Mesenchymal stem cell (in vitro differentiated cells and primary cell): ENCODE measurements around the gene NTRK2. TPM values are rescaled to one million over a fixed set of nuclear protein-coding genes. Genes with fewer than 3 reads are reported as not detected.

Source experiments
- DNase-seq: peaks from one replicate; pipeline ENCODE4 v3.0.0-alpha.2; 2013
- H2AFZ ChIP-seq: one replicate; pipeline ENCODE4 v1.6.1; 2013; ENCODE audit warnings: low read depth, mild to moderate bottlenecking, control low read depth, inconsistent platforms, low read length, moderate library complexity
- H2AK5ac ChIP-seq: 2 replicates; pipeline ENCODE4 v1.6.1; 2013; ENCODE audit warnings: low read length, moderate library complexity, mild to moderate bottlenecking, inconsistent platforms; ENCODE audit not compliant: severe bottlenecking
- H2BK120ac ChIP-seq: one replicate; pipeline ENCODE4 v1.6.1; 2013; ENCODE audit warnings: low read depth, mild to moderate bottlenecking, inconsistent platforms, low read length, moderate library complexity
- H2BK12ac ChIP-seq, 2 experiments: one replicate each; pipeline ENCODE4 v1.6.1; 2013; ENCODE audit warnings: inconsistent platforms in 2 of 2, low read length in 2 of 2, mild to moderate bottlenecking in 2 of 2, moderate library complexity in 2 of 2, control low read depth in 1 of 2
- H2BK15ac ChIP-seq: one replicate; pipeline ENCODE4 v1.6.1; 2013; ENCODE audit warnings: mild to moderate bottlenecking, low read depth, inconsistent platforms; ENCODE audit not compliant: poor library complexity, severe bottlenecking
- H2BK5ac ChIP-seq: 2 replicates; pipeline ENCODE4 v1.6.1; 2013; ENCODE audit warnings: low read depth, mild to moderate bottlenecking, low read length, control low read depth, inconsistent platforms; ENCODE audit not compliant: poor library complexity, severe bottlenecking
- H3K14ac ChIP-seq, 2 experiments: one replicate each; pipeline ENCODE4 v1.6.1; 2013; ENCODE audit warnings: inconsistent platforms in 2 of 2, low read length in 2 of 2, control low read depth in 1 of 2, mild to moderate bottlenecking in 1 of 2, moderate library complexity in 1 of 2
- H3K18ac ChIP-seq, 2 experiments: one replicate each; pipeline ENCODE4 v1.6.1; 2013; ENCODE audit warnings: inconsistent platforms in 2 of 2, low read length in 2 of 2, control low read depth in 1 of 2, low read depth in 1 of 2, mild to moderate bottlenecking in 1 of 2
- H3K23ac ChIP-seq, 2 experiments: one replicate each; pipeline ENCODE4 v1.6.1; 2013; ENCODE audit warnings: inconsistent platforms in 2 of 2, low read length in 2 of 2, mild to moderate bottlenecking in 2 of 2, moderate library complexity in 2 of 2, control low read depth in 1 of 2
- H3K27ac ChIP-seq: 2 replicates; pipeline ENCODE4 v1.5.1; 2013; ENCODE audit warnings: mild to moderate bottlenecking, moderate library complexity, low read length, control low read depth, inconsistent platforms; ENCODE audit not compliant: poor library complexity, severe bottlenecking
- H3K27me3 ChIP-seq, 2 experiments: 2 replicates each; pipeline versions ENCODE4 v1.6.1 to v1.7.0; 2013; ENCODE audit warnings: low read length in 2 of 2, mild to moderate bottlenecking in 2 of 2, moderate library complexity in 2 of 2, control low read depth in 1 of 2, inconsistent platforms in 1 of 2; ENCODE audit not compliant: control insufficient read depth in 1 of 2, insufficient read depth in 1 of 2
- H3K36me3 ChIP-seq, 2 experiments: 2 replicates each; pipeline versions ENCODE4 v1.6.1 to v1.7.0; 2013; ENCODE audit warnings: low read length in 2 of 2, control low read depth in 1 of 2, inconsistent platforms in 1 of 2, low read depth in 1 of 2, mild to moderate bottlenecking in 1 of 2; ENCODE audit not compliant: insufficient read depth in 2 of 2, control insufficient read depth in 1 of 2
- H3K4ac ChIP-seq, 2 experiments: one replicate each; pipeline ENCODE4 v1.6.1; 2013; ENCODE audit warnings: inconsistent platforms in 2 of 2, low read length in 2 of 2, mild to moderate bottlenecking in 2 of 2, moderate library complexity in 2 of 2, control low read depth in 1 of 2, low read depth in 1 of 2
- H3K4me1 ChIP-seq: 2 replicates; pipeline ENCODE4 v1.6.1; 2013; ENCODE audit warnings: low read depth, low read length, control low read depth; ENCODE audit not compliant: control insufficient read depth, insufficient read depth
- H3K4me2 ChIP-seq: 2 replicates; pipeline ENCODE4 v1.6.1; 2013; ENCODE audit warnings: low read length, mild to moderate bottlenecking, inconsistent platforms; ENCODE audit not compliant: poor library complexity, severe bottlenecking
- H3K4me3 ChIP-seq, 2 experiments: 2 replicates each; pipeline versions ENCODE4 v1.5.1 to v1.7.0; 2013; ENCODE audit warnings: low read length in 2 of 2, mild to moderate bottlenecking in 2 of 2, control low read depth in 1 of 2, low read depth in 1 of 2; ENCODE audit not compliant: insufficient read depth in 1 of 2
- H3K79me1 ChIP-seq: replicated peaks from 2 replicates; pipeline ENCODE4 v1.6.1; 2013; ENCODE audit warnings: mild to moderate bottlenecking, control low read depth, low read length, inconsistent platforms; ENCODE audit not compliant: poor library complexity, severe bottlenecking
- H3K9ac ChIP-seq: 2 replicates; pipeline ENCODE4 v1.7.0; 2013; ENCODE audit warnings: mild to moderate bottlenecking, low read length, moderate library complexity
- H3K9me3 ChIP-seq: 2 replicates; pipeline ENCODE4 v1.7.0; 2013; ENCODE audit warnings: mild to moderate bottlenecking, low read length; ENCODE audit not compliant: control insufficient read depth
- H4K8ac ChIP-seq: one replicate; pipeline ENCODE4 v1.6.1; 2013; ENCODE audit warnings: inconsistent platforms, mild to moderate bottlenecking, low read length, moderate library complexity
- H4K91ac ChIP-seq: one replicate; pipeline ENCODE4 v1.6.1; 2013; ENCODE audit warnings: mild to moderate bottlenecking, low read length, inconsistent platforms
- WGBS: methylation state at CpG from one replicate; pipeline ENCODE4 v1.1.7; 2013; ENCODE audit warnings: mixed read lengths; 5-methylcytosine and 5-hydroxymethylcytosine counted together
- polyA plus RNA-seq, 2 experiments: library from polyadenylated mRNA; stranded (reverse); fragments of 200-250 nt; gene quantifications; one replicate each; pipeline ENCODE4 v1.2.3, GENCODE V29; 2013

Gene NTRK2
- 0.17 TPM for polyA plus RNA-seq (2013, experiment 1 of 2)
- 0.18 TPM for polyA plus RNA-seq (2013, experiment 2 of 2)

GRCh38 chr9:84669288-84670137, at the start of gene NTRK2:
TSS of gene NTRK2 (plus strand) at chr9:84669729. CDS start at chr9:84670749, 1,020 bp downstream.
- Histone ChIP-seq H4K91ac (no peak within 1 kb of the TSS), H2BK12ac (no peak within 1 kb of the TSS), H3K4me3 (peak within 1 kb of the TSS; percentile 50 to 81), H3K4me2 (peak within 1 kb of the TSS; percentile 78), H2BK15ac (no peak within 1 kb of the TSS), H2AK5ac (no peak within 1 kb of the TSS), H3K23ac (no peak within 1 kb of the TSS), H3K27me3 (peaks cover 38 to 50% of the 10 kb centered on the region in 2 experiments), H3K14ac (no peak within 1 kb of the TSS), H3K36me3 (no peaks in the 10 kb centered on the region), H3K18ac (no peak within 1 kb of the TSS), H3K4me1 (peaks cover 26% of the 10 kb centered on the region), H4K8ac (no peak within 1 kb of the TSS), H2BK120ac (no peak within 1 kb of the TSS), H2BK5ac (no peak within 1 kb of the TSS), H3K9me3 (no peaks in the 10 kb centered on the region), H3K79me1 (no peaks in the 10 kb centered on the region), H3K9ac (peak within 1 kb of the TSS; percentile 62), H3K4ac (no peak within 1 kb of the TSS), H3K27ac (no peak within 1 kb of the TSS), H2AFZ (peak within 1 kb of the TSS; percentile 29)
- peak; percentile 33 for DNase-seq
- WGBS, result under 1% methylated on average over 55 of the region's 69 CpGs

- Histone ChIP-seq H3K4me3 (no peak overlapping the region), H3K27ac (no peak overlapping the region), H3K4ac (no peak overlapping the region), H3K79me1 (no peaks in the 10 kb centered on the region), H3K27me3 (no peaks in the 10 kb centered on the region), H2BK5ac (no peak overlapping the region), H3K23ac (no peak overlapping the region), H2BK15ac (no peak overlapping the region), H4K8ac (no peak overlapping the region), H3K9ac (no peak overlapping the region), H3K14ac (no peak overlapping the region), H3K4me1 (no peaks in the 10 kb centered on the region), H2AK5ac (no peak overlapping the region), H3K4me2 (no peak overlapping the region), H3K36me3 (no peaks in the 10 kb centered on the region), H2BK120ac (no peak overlapping the region), H2AFZ (no peak overlapping the region), H3K18ac (no peak overlapping the region), H2BK12ac (no peak overlapping the region), H4K91ac (no peak overlapping the region), H3K9me3 (no peaks in the 10 kb centered on the region)
- WGBS, result 92% methylated on average over 2 of the region's 2 CpGs
- no peak for DNase-seq
These were observed 49.2 kb upstream of the NTRK2 start for GRCh38 chr9:84620338-84620737.

- Histone ChIP-seq H3K4me3 (no peak overlapping the region), H3K14ac (no peak overlapping the region), H2BK120ac (no peak overlapping the region), H3K36me3 (no peaks in the 10 kb centered on the region), H2AK5ac (no peak overlapping the region), H3K27me3 (no peaks in the 10 kb centered on the region), H3K18ac (no peak overlapping the region), H3K27ac (no peak overlapping the region), H3K4me2 (no peak overlapping the region), H2BK15ac (no peak overlapping the region), H2BK5ac (no peak overlapping the region), H2BK12ac (no peak overlapping the region), H3K9ac (no peak overlapping the region), H3K9me3 (no peaks in the 10 kb centered on the region), H3K4me1 (no peaks in the 10 kb centered on the region), H3K4ac (no peak overlapping the region), H3K79me1 (no peaks in the 10 kb centered on the region), H4K8ac (no peak overlapping the region), H2AFZ (no peak overlapping the region), H4K91ac (no peak overlapping the region), H3K23ac (no peak overlapping the region)
- DNase-seq, result no peak
- WGBS, result 80% methylated on average over 2 of the region's 2 CpGs
These were observed 47.7 kb upstream of the NTRK2 start for GRCh38 chr9:84621811-84622210.

GRCh38 chr9:84622981-84623380, 46.5 kb upstream of the NTRK2 start:
- 80% methylated on average over 6 of the region's 7 CpGs for WGBS
- Histone ChIP-seq H3K23ac (no peak overlapping the region), H3K9ac (no peak overlapping the region)

More at GRCh38 chr9:84622981-84623380, 46.5 kb upstream of the NTRK2 start:
- H3K36me3 ChIP-seq, result no peaks in the 10 kb centered on the region
- no peak overlapping the region for H3K27ac ChIP-seq
- no peak overlapping the region for H2AFZ ChIP-seq
- H4K91ac ChIP-seq, result no peak overlapping the region
- H3K4me2 ChIP-seq, result no peak overlapping the region
- H2BK5ac ChIP-seq, result no peak overlapping the region
- no peak overlapping the region for H3K4ac ChIP-seq
- H3K4me3 ChIP-seq, result no peak overlapping the region
- no peak overlapping the region for H2BK120ac ChIP-seq
- no peaks in the 10 kb centered on the region for H3K9me3 ChIP-seq
- no peak overlapping the region for H2BK12ac ChIP-seq
- no peak overlapping the region for H2BK15ac ChIP-seq
- no peaks in the 10 kb centered on the region for H3K27me3 ChIP-seq
- no peaks in the 10 kb centered on the region for H3K4me1 ChIP-seq
- no peak overlapping the region for H3K14ac ChIP-seq
- H2AK5ac ChIP-seq, result no peak overlapping the region
- DNase-seq, result no peak
- no peak overlapping the region for H3K18ac ChIP-seq
- H3K79me1 ChIP-seq, result no peaks in the 10 kb centered on the region
- H4K8ac ChIP-seq, result no peak overlapping the region
